NOMO-1 treated with dmso at 0.1 percent for 144 hours (cell line): ENCODE measurements around the gene RPA3.

ENCODE experiments used
- DNase-seq: peaks from one replicate; lab custom pipeline; 2025; ENCODE audit not compliant: unreplicated experiment; lab: John Stamatoyannopoulos, UW

RPA3 gene

GRCh38 chr7:7612519-7612918, 105.9 kb downstream of the RPA3 start:
- DNase-seq: no peak

DNA sequence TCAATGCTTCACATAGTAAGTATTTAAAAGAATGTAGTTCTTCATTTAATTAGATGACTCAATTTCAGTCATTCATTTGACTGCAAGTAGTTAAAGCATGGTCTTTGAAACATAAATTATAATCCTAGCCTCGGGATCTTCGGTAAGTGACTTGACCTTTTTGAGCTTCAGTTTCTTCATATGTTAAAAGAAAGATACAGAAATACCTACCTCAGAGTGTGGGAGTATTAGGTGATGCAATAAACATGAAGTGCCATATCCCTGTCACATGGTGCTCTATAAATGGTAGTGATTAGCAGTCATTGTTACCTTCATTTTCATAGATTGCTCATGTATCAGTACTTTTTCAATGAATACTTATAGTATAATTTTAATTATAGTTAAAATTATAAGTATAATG, 109.1 kb downstream of the RPA3 start:
- no peak for DNase-seq

DNA sequence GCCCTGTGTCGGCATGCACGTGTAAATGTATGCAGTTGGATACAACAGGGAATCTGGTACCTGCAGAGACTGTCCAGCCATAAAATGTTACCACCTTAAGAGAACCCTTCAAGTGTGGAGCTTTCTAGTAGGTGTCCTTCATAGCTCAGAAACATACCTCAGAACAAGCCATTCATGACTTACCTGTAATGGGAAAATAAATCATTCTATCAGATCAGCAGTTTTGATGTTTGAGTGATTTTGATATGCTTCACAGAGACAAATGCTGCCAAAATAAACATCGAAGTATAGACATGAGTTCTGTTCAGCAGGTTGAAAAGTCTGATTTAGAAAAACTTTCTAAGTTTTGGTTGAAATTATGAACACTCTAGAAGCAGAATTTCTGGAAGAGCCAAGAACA, 111.4 kb downstream of the RPA3 start:
- DNase-seq: no peak

GRCh38 chr7:7596176-7596575, 122.2 kb downstream of the RPA3 start:
- DNase-seq: no peak

- no peak for DNase-seq
These were observed 123.0 kb downstream of the RPA3 start for GRCh38 chr7:7595451-7595850.
